ENCODE measurements around the gene SPACA6. TPM values are rescaled to one million over a fixed set of nuclear protein-coding genes. Genes with fewer than 3 reads are reported as not detected.

SPACA6 gene
- total and polyA plus RNA-seq, 4 donors: 0.92 to 2.5 (median 1.3) TPM

DNA sequence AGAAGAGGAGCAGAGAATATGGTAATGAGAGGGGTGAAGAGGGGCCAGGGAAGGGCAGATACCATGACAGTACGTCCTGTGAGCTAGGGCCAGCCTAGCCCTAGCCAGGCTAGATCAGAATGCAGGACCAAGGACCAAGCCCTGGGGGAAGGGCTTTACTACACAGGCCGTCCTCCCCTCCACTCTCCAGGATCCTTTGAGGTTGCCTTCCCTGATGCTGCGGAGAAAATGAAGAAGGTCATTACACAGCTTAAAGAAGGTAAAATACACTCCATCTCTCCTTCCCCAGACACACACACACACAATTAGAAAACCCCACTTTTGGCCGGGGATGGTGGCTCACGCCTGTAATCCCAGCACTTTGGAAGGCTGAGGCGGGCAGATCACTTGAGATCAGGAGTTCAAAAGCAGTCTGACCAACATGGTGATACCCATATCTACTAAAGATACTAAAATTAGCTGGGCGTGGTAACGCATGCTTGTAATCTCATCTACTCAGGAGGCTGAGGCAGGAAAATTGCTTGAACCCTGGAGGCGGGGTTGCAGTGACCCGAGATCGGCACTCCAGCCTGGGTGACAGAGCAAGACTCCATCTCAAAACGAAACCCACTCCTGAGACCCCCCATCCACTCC, 8.5 kb downstream of the SPACA6 start:
- Histone ChIP-seq H3K36me3 (ENCODE audit: control insufficient read depth in 4 of 4, insufficient read depth in 3 of 4, low read depth in 1 of 4, low read length in 3 of 4) (no peaks in the 10 kb centered on the region), H3K4me3 (ENCODE audit: low read depth in 1 of 3, low read length in 3 of 3) (no peak overlapping the region), H3K9me3 (ENCODE audit: control insufficient read depth in 4 of 4, low read length in 3 of 4) (peaks cover 0 to 13% (median 0%) of the 10 kb centered on the region in 4 donors), H3K27me3 (ENCODE audit: control insufficient read depth in 4 of 4, insufficient read depth in 4 of 4, low read length in 3 of 4) (peaks cover 0 to 3% (median 0%) of the 10 kb centered on the region in 4 donors), H3K27ac (ENCODE audit: low read depth in 1 of 2, low read length in 2 of 2) (no peak overlapping the region), H3K4me1 (ENCODE audit: control insufficient read depth in 4 of 4, insufficient read depth in 4 of 4, low read length in 3 of 4) (peaks cover 0 to 4% (median 2%) of the 10 kb centered on the region in 4 donors), H3K9ac (ENCODE audit: low read depth in 1 of 2, low read length in 2 of 2) (no peak overlapping the region)
- no peak for TF ChIP-seq FOXA2 (IDR thresholded peaks at IDR 0.05)
- TF ChIP-seq, protein P1, sequence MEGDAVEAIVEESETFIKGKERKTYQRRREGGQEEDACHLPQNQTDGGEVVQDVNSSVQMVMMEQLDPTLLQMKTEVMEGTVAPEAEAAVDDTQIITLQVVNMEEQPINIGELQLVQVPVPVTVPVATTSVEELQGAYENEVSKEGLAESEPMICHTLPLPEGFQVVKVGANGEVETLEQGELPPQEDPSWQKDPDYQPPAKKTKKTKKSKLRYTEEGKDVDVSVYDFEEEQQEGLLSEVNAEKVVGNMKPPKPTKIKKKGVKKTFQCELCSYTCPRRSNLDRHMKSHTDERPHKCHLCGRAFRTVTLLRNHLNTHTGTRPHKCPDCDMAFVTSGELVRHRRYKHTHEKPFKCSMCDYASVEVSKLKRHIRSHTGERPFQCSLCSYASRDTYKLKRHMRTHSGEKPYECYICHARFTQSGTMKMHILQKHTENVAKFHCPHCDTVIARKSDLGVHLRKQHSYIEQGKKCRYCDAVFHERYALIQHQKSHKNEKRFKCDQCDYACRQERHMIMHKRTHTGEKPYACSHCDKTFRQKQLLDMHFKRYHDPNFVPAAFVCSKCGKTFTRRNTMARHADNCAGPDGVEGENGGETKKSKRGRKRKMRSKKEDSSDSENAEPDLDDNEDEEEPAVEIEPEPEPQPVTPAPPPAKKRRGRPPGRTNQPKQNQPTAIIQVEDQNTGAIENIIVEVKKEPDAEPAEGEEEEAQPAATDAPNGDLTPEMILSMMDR (IDR thresholded peaks at IDR 0.05; ENCODE audit: low read depth, low read length, missing input control): no peak
- TF ChIP-seq, protein P2, sequence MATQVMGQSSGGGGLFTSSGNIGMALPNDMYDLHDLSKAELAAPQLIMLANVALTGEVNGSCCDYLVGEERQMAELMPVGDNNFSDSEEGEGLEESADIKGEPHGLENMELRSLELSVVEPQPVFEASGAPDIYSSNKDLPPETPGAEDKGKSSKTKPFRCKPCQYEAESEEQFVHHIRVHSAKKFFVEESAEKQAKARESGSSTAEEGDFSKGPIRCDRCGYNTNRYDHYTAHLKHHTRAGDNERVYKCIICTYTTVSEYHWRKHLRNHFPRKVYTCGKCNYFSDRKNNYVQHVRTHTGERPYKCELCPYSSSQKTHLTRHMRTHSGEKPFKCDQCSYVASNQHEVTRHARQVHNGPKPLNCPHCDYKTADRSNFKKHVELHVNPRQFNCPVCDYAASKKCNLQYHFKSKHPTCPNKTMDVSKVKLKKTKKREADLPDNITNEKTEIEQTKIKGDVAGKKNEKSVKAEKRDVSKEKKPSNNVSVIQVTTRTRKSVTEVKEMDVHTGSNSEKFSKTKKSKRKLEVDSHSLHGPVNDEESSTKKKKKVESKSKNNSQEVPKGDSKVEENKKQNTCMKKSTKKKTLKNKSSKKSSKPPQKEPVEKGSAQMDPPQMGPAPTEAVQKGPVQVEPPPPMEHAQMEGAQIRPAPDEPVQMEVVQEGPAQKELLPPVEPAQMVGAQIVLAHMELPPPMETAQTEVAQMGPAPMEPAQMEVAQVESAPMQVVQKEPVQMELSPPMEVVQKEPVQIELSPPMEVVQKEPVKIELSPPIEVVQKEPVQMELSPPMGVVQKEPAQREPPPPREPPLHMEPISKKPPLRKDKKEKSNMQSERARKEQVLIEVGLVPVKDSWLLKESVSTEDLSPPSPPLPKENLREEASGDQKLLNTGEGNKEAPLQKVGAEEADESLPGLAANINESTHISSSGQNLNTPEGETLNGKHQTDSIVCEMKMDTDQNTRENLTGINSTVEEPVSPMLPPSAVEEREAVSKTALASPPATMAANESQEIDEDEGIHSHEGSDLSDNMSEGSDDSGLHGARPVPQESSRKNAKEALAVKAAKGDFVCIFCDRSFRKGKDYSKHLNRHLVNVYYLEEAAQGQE (IDR thresholded peaks at IDR 0.05): no peak
- no peak for TF ChIP-seq HNF4G (IDR thresholded peaks at IDR 0.05)
- TF ChIP-seq JUND (IDR thresholded peaks at IDR 0.05): no peak
- TF ChIP-seq, protein P3, sequence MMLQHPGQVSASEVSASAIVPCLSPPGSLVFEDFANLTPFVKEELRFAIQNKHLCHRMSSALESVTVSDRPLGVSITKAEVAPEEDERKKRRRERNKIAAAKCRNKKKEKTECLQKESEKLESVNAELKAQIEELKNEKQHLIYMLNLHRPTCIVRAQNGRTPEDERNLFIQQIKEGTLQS (IDR thresholded peaks at IDR 0.05): no peak
- TF ChIP-seq, protein P4, sequence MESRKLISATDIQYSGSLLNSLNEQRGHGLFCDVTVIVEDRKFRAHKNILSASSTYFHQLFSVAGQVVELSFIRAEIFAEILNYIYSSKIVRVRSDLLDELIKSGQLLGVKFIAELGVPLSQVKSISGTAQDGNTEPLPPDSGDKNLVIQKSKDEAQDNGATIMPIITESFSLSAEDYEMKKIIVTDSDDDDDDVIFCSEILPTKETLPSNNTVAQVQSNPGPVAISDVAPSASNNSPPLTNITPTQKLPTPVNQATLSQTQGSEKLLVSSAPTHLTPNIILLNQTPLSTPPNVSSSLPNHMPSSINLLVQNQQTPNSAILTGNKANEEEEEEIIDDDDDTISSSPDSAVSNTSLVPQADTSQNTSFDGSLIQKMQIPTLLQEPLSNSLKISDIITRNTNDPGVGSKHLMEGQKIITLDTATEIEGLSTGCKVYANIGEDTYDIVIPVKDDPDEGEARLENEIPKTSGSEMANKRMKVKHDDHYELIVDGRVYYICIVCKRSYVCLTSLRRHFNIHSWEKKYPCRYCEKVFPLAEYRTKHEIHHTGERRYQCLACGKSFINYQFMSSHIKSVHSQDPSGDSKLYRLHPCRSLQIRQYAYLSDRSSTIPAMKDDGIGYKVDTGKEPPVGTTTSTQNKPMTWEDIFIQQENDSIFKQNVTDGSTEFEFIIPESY (IDR thresholded peaks at IDR 0.05): no peak
- no peak for TF ChIP-seq RXRA (IDR thresholded peaks at IDR 0.05)
- TF ChIP-seq TAF1 (conservative IDR thresholded peaks at IDR 0.05): no peak
- no peak for TF ChIP-seq YY1 (IDR thresholded peaks at IDR 0.05)
- no peak for TF ChIP-seq NR2F2 (IDR thresholded peaks at IDR 0.05)
- no peak for DNase-seq (ENCODE audit: low spot score)
- 78% methylated on average over 12 of the region's 12 CpGs for WGBS

DNA sequence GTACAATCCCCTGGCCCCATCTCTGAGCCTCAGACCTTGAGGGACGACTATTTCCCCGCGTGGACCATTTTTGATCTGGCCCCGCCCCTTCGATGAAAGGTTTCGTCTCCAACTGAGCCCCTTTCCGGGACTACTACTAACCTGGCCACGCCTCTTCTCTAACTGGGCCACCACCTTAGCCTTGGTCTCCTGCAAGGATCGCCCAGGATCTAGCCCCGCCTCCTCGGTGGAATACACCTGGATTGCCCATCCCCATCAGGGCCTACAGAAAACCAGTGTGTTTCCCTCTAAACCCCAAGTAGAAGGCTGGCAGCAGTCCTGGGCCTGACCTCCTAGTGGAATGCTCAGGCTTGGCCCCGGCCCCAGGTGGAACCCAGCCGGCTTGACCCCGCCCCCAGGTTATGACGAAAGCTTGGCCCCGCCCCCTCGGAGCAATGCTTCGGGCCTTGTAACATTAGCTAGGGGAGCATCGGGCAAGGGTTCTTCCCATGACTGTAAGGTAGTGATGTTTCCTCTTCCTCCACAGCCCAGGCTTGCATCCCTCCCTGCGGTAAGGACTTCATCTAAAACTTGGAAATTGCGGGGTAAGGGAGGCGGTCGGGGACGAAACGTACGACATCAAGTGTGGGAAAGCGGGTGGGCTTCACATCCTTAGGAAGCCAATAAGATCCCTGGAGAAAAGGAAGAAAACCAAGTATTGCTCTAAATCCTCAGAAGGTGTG, 9.1 kb downstream of the SPACA6 start:
- Histone ChIP-seq H3K4me1 (ENCODE audit: control insufficient read depth in 4 of 4, insufficient read depth in 4 of 4, low read length in 3 of 4) (peaks cover 0 to 4% (median 2%) of the 10 kb centered on the region in 4 donors), H3K27ac (ENCODE audit: low read depth in 1 of 2, low read length in 2 of 2) (peak overlapping the region in 1 of 2 donors; percentile 42), H3K9me3 (ENCODE audit: control insufficient read depth in 4 of 4, low read length in 3 of 4) (peaks cover 0 to 13% (median 0%) of the 10 kb centered on the region in 4 donors), H3K36me3 (ENCODE audit: control insufficient read depth in 4 of 4, insufficient read depth in 3 of 4, low read depth in 1 of 4, low read length in 3 of 4) (no peaks in the 10 kb centered on the region), H3K27me3 (ENCODE audit: control insufficient read depth in 4 of 4, insufficient read depth in 4 of 4, low read length in 3 of 4) (peaks cover 0 to under 1% (median 0%) of the 10 kb centered on the region in 4 donors), H3K9ac (ENCODE audit: low read depth in 1 of 2, low read length in 2 of 2) (no peak overlapping the region), H3K4me3 (ENCODE audit: low read depth in 1 of 3, low read length in 3 of 3) (no peak overlapping the region)
- DNase-seq (ENCODE audit: low spot score): peak; percentile 78
- WGBS: 29% methylated on average over 27 of the region's 27 CpGs
- TF ChIP-seq NR2F2 (IDR thresholded peaks at IDR 0.05) (no peak), HNF4A (conservative IDR thresholded peaks at IDR 0.05) (no peak), JUND (IDR thresholded peaks at IDR 0.05) (no peak), YY1 (IDR thresholded peaks at IDR 0.05) (no peak), EGR1 (IDR thresholded peaks at IDR 0.05; ENCODE audit: low read depth in 2 of 2) (no peak), HNF4G (IDR thresholded peaks at IDR 0.05) (no peak), SP1 (IDR thresholded peaks at IDR 0.05) (no peak), TAF1 (conservative IDR thresholded peaks at IDR 0.05) (no peak), FOXA2 (IDR thresholded peaks at IDR 0.05) (no peak)
- TF ChIP-seq, protein P4 (IDR thresholded peaks at IDR 0.05): no peak
- TF ChIP-seq, protein P2 (IDR thresholded peaks at IDR 0.05): no peak
- TF ChIP-seq, protein P3 (IDR thresholded peaks at IDR 0.05): no peak
